MG63 (cell line): ENCODE data around the gene DGKB. TPM values are rescaled to one million over a fixed set of nuclear protein-coding genes. Genes with fewer than 3 reads are reported as not detected.
A peak's percentile ranks its signal among the peaks of the same experiment; 100 is the strongest.

ENCODE experiments used
- DNase-seq: peaks from one replicate; pipeline ENCODE4 v3.0.0-alpha.2; 2020
- H3K27me3 ChIP-seq: fragments of 250-450 bp; sonication (Bioruptor Pico); 2 replicates; pipeline ENCODE4 v1.5.1; 2020; ENCODE audit warnings: mild to moderate bottlenecking, moderate library complexity
- H3K36me3 ChIP-seq: fragments of 250-450 bp; sonication (Bioruptor Pico); 2 replicates; pipeline ENCODE4 v1.5.1; 2020; ENCODE audit warnings: mild to moderate bottlenecking, moderate library complexity
- H3K4me3 ChIP-seq: fragments of 250-450 bp; sonication (Bioruptor Pico); 2 replicates; pipeline ENCODE4 v1.5.1; 2020; ENCODE audit warnings: mild to moderate bottlenecking, moderate library complexity
- H3K9me3 ChIP-seq: fragments of 250-450 bp; sonication (Bioruptor Pico); 2 replicates; pipeline ENCODE4 v1.5.1; 2020; ENCODE audit warnings: mild to moderate bottlenecking, moderate library complexity
- total RNA-seq: library from RNA; depleted of rRNA; stranded (reverse); fragments of >200 nt; shearing (Covaris generic); gene quantifications from 2 replicates; pipeline ENCODE4 v1.2.3, GENCODE V29; 2014; ENCODE audit warnings: low replicate concordance

The DGKB gene
- total RNA-seq, 1 experiment from 2014 or later, result not detected

DNA sequence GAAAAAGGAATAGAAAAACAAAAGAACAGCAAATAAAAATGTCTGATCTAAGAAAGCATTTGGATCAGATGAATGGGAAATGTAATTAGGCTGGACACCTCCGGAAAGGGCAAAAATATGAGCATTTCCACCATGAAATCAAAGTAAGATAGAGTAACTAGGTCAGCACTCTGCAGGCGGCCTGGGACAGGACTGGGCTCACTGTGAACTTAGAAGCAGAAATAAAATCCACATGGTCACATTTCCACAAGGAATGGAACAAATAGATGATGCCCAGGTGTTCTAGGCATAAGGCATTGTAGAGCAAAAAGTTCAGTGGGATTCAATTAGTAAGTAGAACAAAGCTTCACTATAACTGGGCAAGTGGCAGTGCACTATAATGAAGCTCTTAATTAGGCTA, 703.2 kb downstream of the DGKB start:
- Histone ChIP-seq H3K36me3 (no peaks in the 10 kb centered on the region), H3K9me3 (no peaks in the 10 kb centered on the region), H3K4me3 (no peak overlapping the region), H3K27me3 (no peaks in the 10 kb centered on the region)
- no peak for DNase-seq

DNA sequence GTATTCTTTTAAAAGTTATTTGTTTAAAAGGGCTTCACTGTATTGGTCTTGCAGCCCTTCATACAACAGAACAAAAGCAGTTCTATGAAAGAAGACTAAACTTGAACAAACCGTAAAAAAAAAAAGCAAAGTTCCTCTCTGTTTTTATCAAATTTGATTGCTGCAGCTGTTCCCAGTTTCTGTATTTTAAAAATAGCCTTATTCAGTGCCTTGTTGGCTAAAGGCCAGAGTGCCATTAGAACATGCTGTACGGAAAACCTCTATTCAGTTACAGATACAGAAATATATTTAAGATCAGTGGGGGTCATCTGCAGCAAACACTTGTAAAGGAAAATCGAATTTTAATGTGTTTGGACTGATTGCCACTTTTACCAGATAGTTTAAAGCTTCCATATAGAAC, 705.3 kb downstream of the DGKB start:
- Histone ChIP-seq H3K9me3 (no peaks in the 10 kb centered on the region), H3K36me3 (no peaks in the 10 kb centered on the region), H3K27me3 (no peaks in the 10 kb centered on the region), H3K4me3 (no peak overlapping the region)
- no peak for DNase-seq

DNA sequence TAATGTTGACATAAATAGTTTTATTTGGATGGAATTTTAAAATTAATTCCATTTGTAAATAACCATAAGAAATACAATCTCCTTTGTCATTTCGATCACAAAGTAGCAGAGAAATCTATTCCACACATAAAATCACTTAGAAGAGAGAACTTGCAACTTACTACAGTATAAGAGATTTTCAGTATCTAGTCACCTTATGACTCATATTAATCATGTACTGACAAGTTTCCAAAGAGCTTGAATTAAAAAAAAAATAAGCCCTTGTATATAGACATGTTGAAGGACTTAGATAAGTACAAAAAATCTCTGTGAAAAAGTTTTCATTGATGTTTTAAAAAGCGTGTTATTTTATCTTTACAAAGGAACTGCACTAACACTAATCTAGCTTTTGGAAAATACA, 706.0 kb downstream of the DGKB start:
- Histone ChIP-seq H3K4me3 (no peak overlapping the region), H3K36me3 (no peaks in the 10 kb centered on the region), H3K9me3 (peaks cover 2% of the 10 kb centered on the region; the same call in 1 of the 2 replicates), H3K27me3 (no peaks in the 10 kb centered on the region)
- DNase-seq, result no peak

DNA sequence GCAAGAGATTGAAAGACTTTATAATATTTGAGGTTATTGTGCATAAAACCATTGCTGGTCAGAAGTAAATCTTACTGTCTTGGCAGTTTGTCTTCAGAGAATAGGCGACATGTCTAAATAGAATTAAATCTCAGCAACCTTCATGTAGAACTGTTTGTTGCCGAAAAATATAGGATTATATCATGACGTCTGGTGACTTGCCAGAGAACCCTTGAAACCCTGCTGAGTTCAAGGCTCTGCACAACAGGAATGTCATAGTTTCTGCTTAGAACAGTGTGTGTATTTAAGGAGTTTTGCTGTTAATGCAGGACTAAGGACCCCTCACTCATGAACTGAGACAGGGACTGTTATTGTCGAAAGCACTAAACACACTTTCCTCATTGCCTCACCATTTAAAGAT, 706.7 kb downstream of the DGKB start:
- Histone ChIP-seq H3K4me3 (no peak overlapping the region), H3K27me3 (no peaks in the 10 kb centered on the region), H3K9me3 (peaks cover 7% of the 10 kb centered on the region; the same call in 1 of the 2 replicates), H3K36me3 (no peaks in the 10 kb centered on the region)
- DNase-seq, result no peak

DNA sequence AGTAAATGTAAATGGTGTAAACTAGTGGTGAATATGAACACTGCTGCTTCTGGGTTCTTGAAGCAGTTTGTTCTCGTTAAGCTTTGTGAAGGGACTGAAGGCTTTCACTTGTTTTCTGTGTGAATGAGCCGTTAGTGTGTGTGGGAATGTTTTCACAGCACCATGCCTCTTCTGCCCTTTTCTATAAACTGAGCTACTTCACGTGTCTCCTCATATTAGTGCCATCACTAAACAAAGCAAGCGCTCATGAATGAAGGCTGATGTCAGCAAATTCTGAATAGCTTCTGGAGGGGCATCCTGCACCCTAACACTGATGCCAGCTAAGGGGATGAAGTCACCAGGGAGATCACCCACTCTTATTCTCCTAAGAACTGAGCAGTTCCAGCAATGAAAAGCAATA, 707.5 kb downstream of the DGKB start:
- Histone ChIP-seq H3K9me3 (peaks cover 12% of the 10 kb centered on the region; the same call in 1 of the 2 replicates), H3K27me3 (no peaks in the 10 kb centered on the region), H3K36me3 (no peaks in the 10 kb centered on the region), H3K4me3 (no peak overlapping the region)
- DNase-seq, result no peak

DNA sequence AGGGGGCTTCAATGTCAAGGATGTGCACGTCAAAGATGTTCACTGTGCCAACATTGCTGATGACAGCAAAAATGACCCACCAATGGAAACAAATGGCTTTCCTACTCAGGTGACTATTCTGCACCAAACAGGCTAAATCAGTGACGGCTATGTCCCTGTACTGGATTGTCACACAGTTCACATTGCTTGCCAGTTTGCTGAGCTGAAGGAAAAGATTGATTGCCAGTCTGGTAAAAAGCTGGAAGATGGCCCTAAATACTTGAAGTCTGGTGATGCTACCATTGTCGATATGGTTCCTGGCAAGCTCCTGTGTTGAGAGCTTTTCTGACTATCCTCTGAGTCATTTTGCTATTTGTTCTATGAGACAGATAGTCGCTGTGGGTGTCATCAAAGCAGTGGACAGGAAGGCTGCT, 710.9 kb downstream of the DGKB start:
- no peak overlapping the region for H3K4me3 ChIP-seq
- peaks cover 18% of the 10 kb centered on the region; the same call in 1 of the 2 replicates for H3K9me3 ChIP-seq
- DNase-seq, result peak; percentile 43
- H3K36me3 ChIP-seq, result no peaks in the 10 kb centered on the region
- H3K27me3 ChIP-seq, result no peaks in the 10 kb centered on the region

DNA sequence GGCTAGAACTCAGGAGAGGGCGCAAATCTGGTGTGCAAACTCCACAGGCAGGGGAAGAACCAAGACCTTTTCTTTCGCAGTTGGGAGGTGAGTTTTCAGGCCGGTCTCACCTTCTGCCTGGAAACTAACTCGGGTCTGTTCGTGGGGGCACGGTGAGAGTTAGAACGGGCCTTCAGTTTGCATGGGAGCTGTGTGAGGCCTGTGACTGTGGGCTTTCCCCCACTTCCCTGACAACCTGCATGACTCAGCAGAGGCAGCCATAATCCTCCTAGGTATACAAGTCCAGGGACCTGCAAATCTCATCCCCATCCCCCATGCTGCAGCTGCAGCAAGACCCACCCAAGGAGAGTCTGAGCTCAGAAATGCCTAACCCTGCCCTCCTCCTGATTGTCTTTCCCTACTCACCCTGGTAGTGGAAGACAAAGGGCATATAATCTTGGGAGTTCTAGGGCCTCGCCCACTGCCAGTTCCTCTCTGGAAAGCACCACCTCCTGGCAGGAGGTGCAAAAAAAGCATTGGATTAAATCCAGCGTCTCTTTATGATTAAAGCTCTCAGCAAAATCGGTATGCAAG, 718.2 kb downstream of the DGKB start:
- H3K4me3 ChIP-seq, result no peak overlapping the region
- H3K36me3 ChIP-seq, result no peaks in the 10 kb centered on the region
- H3K9me3 ChIP-seq, result peaks cover 6% of the 10 kb centered on the region; the same call in 1 of the 2 replicates
- no peak for DNase-seq
- H3K27me3 ChIP-seq, result no peaks in the 10 kb centered on the region

DNA sequence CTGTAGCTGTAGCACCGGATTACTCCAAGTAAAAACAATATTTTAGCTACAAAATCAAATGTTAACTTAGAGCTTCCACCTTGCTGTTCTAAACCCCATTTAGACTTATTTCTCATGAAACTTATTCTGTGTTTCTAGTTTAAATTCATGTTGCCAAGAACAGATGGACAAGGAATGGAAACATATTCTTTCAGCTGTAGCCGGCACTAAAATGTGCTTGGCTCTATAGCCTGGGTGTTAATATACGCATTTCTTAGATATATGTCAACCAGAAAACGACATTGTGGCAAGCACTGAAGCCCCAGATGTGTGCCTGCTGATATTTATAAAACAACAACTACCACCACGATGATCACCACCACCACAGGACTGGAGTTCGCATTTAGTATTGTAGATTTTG, 722.8 kb downstream of the DGKB start:
- Histone ChIP-seq H3K27me3 (no peaks in the 10 kb centered on the region), H3K36me3 (no peaks in the 10 kb centered on the region), H3K4me3 (no peak overlapping the region), H3K9me3 (no peaks in the 10 kb centered on the region)
- DNase-seq, result no peak

DNA sequence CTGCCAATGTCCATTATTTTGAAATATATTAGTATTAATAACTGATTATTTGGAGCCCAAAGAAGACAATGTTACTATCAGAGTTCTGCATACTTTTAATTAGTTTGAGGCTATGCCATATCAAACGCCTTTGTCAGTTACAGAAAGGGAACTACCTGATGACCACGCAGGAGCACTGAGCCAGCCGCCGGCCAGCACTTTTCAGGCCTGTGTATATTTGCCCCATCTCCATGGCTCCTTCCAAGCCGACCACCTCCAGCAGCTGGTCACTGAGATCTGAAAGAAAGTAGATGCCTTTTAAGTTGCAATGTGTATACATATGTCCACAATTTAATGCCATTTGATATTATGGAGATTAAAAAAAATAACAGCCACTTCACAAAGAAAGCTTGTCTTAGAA, 724.7 kb downstream of the DGKB start:
- Histone ChIP-seq H3K27me3 (no peaks in the 10 kb centered on the region), H3K4me3 (no peak overlapping the region), H3K36me3 (no peaks in the 10 kb centered on the region), H3K9me3 (no peaks in the 10 kb centered on the region)
- no peak for DNase-seq

DNA sequence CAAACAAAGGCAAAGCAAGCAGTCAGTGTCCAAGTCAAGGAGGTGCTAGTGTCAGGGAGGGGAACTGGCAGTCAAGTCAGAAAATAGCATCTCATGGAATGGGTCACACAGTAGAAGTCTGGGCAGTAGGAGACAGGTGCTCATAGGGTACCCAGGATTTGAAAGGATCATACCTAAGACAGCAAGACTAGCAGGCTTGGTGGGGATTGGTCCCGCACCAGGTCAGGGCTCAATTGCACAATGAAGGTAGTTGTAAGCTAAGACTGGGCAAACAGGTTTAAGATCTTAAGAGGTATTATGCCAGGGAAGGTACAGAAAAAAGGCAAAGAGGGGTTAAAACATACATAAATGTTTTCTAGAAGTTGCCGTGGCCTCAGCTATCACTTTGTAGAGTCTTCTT, 731.7 kb downstream of the DGKB start:
- peaks cover 7% of the 10 kb centered on the region for H3K9me3 ChIP-seq
- no peak for DNase-seq
- H3K4me3 ChIP-seq, result no peak overlapping the region
- H3K36me3 ChIP-seq, result no peaks in the 10 kb centered on the region
- no peaks in the 10 kb centered on the region for H3K27me3 ChIP-seq

DNA sequence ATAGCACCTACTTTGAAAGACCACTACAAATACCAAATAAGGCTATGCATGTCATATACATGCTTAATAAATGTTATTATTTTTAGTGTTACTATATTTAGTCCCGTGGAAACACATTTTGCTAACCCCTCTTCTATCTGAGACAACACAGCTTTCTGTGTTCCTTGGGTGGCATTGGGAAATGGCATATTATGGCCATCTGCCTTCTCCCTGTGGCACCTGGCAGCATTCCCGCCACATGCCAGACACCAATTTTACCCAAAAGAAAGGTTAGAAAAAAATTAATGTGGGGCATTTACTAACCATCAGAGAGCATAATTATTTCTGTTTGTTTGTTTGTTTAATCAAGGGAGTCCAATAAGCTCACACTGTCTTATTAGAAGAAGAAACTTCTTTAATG, 744.4 kb downstream of the DGKB start:
- DNase-seq, result no peak
- Histone ChIP-seq H3K4me3 (no peak overlapping the region), H3K36me3 (no peaks in the 10 kb centered on the region), H3K9me3 (no peaks in the 10 kb centered on the region), H3K27me3 (no peaks in the 10 kb centered on the region)

DNA sequence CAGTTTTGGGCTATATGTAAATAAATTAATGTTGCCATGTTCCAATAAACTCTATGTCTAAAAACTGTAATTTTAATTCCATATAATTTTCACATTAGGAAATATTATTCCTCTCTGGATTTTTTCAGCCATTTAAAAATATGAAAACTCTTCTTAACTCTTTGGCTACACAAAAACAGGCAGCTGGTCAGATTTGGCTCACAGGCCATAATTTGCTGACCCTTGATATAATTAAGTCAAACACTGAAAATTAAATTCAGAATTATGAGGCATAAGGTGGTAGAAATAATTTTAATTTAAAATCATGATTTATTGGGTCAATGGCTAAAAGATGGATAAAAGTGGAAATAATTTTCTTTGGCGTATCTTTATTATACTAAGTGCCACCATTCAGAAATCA, 746.1 kb downstream of the DGKB start:
- Histone ChIP-seq H3K9me3 (no peaks in the 10 kb centered on the region), H3K27me3 (no peaks in the 10 kb centered on the region), H3K4me3 (no peak overlapping the region), H3K36me3 (no peaks in the 10 kb centered on the region)
- DNase-seq, result no peak

DNA sequence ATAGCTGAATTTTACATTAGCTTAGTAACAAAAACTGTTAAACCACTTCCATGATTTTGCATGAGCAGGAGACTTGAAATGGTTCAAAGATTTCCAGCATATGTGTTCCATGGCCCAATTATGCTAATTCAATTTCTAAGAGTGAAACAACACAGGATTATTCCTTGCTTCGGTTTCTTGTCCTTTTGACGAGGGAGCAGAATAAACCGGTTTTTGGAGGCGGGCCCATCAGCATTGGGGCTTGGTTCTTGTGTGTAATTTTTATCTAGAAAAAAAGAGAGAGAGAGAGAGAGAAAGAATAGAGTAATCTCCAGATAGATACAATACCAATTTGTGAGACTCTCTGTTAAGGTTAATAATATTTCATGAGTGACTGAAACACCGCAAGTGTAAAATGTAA, 753.6 kb downstream of the DGKB start:
- no peak for DNase-seq
- H3K36me3 ChIP-seq, result no peaks in the 10 kb centered on the region

DNA sequence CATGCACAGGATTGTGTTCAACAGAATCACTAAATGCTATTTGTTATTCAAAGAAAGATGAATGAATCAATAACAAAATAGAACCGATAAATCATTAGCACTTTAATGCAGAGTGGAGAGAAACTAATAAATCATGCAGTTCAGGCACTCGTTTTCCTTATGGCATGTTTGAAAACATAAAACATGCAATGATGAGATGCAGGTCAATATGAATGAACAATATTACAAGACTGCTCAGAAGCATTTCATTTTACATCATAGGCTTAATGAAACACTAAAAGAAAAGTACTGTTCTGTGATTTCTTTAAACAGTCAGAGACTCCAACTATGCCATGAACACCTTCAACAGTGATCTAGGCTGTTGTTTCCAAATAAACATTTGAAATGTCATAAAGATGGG, 755.0 kb downstream of the DGKB start:
- Histone ChIP-seq H3K36me3 (no peaks in the 10 kb centered on the region), H3K9me3 (no peaks in the 10 kb centered on the region), H3K4me3 (no peak overlapping the region), H3K27me3 (no peaks in the 10 kb centered on the region)
- DNase-seq, result no peak

More for the DNA sequence above, 753.6 kb downstream of the DGKB start:
- Histone ChIP-seq H3K27me3 (no peaks in the 10 kb centered on the region), H3K4me3 (no peak overlapping the region), H3K9me3 (no peaks in the 10 kb centered on the region)

DNA sequence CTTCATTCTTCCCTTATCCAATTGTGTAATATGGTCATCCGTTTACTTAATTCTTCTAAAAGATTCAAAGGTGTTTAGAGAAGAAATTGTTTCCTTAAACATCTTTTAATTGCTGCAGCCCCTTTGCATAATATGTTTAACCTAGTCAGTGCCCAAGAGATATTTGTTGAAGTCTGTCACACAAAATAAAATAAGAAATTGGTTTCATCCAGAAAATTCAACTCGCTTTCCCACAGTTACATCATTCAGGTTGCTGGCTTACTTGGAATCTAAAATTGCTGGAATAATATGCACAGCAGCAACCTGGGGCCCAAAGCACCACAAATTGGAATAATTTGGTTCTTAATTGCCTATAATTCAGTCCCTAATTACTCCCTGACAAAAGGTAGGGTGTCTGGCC, 758.0 kb downstream of the DGKB start:
- no peak for DNase-seq
- Histone ChIP-seq H3K9me3 (no peaks in the 10 kb centered on the region), H3K36me3 (no peaks in the 10 kb centered on the region), H3K4me3 (no peak overlapping the region), H3K27me3 (no peaks in the 10 kb centered on the region)

DNA sequence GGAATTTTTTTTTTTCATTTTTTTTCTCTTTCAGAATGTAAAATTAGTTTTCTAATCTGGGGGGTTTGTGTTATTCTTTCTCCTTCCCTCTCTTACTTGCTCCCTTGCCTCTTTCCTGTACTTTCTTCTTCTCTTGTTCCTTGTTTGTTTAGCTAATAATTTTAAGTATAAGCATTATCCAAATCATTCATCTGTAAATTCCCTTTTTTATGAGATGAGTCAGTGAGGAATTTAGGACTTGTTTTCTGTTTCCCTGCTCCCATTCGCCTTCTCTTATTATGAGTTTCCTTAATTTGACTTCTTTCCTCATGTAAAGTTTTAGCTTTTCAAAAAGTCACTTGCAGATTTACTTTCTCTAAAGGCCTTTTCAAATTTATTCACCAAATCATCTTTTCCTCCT, 758.4 kb downstream of the DGKB start:
- no peak for DNase-seq
- no peaks in the 10 kb centered on the region for H3K27me3 ChIP-seq
- no peaks in the 10 kb centered on the region for H3K36me3 ChIP-seq
- no peak overlapping the region for H3K4me3 ChIP-seq
- H3K9me3 ChIP-seq, result no peaks in the 10 kb centered on the region

DNA sequence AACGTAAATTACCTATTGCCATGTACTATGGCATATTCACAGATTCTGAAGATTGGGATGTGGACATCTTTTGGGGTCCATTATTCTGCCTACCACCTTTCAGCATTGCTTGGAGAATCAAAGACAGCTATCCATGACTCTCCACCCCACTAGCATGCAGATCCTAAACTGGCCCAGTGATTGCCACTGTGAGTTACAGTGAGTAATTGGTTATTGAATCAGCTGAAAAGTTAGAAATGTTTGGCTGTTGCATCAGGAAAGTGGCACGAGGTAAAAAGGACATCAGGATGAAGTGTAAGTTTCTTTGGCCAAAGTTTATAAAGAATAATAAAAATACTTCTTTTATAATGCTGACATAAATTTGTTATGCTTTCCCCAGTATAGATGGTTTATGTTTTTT, 764.9 kb downstream of the DGKB start:
- H3K27me3 ChIP-seq, result no peaks in the 10 kb centered on the region
- no peak for DNase-seq
- H3K36me3 ChIP-seq, result no peaks in the 10 kb centered on the region
- H3K4me3 ChIP-seq, result no peak overlapping the region
- H3K9me3 ChIP-seq, result no peaks in the 10 kb centered on the region

DNA sequence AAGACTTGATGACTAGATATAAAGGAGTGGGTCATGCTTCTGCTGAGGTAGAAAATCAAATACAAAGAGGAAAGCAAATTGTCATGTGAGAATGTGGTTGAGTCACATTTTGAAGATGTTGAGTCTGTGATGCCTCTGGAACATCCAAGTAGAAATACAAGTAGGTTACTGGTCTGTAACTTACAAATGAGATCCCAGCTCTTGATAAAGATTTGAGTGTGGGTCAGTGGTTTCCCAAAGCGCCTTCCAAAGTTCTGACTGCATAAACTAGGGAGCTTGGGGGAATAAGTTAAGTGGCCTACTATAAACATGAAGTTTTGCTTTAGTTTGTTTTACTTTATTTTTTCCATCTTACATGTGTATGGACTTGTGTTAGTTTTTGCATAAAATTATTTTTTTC, 768.8 kb downstream of the DGKB start:
- H3K4me3 ChIP-seq, result no peak overlapping the region
- no peaks in the 10 kb centered on the region for H3K9me3 ChIP-seq
- H3K27me3 ChIP-seq, result no peaks in the 10 kb centered on the region
- H3K36me3 ChIP-seq, result no peaks in the 10 kb centered on the region
- DNase-seq, result no peak

DNA sequence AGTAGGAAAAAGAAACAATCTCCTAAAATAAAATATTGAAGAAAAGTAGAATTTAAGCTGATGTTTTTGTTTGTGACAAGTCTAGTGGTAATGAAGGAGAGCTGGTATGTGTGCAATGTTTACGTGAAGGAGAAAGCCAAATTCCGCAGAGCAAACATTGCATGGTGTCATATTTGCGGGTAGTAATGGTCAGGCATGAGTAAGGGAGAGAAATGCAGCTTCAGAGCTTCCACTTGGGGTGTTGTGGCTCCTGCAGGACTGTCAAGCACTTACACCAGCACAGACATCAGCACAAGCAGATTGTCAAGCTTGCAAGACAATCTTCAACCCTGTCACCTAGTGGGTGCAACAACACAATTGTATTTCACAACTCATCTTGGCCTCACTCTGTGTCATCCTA, 776.6 kb downstream of the DGKB start:
- no peak overlapping the region for H3K4me3 ChIP-seq
- H3K27me3 ChIP-seq, result no peaks in the 10 kb centered on the region
- no peaks in the 10 kb centered on the region for H3K9me3 ChIP-seq
- no peak for DNase-seq
- H3K36me3 ChIP-seq, result no peaks in the 10 kb centered on the region
